Measurements from ENCODE around the gene NDST4. TPM values are rescaled to one million over a fixed set of nuclear protein-coding genes. Genes with fewer than 3 reads are reported as not detected.

The NDST4 gene
- total and polyA plus RNA-seq, 12 donors: 0.07 to 0.61 TPM; not detected in 10

- no peak for DNase-seq
- intact Hi-C loops (cut with DNase I): no loop called here
- WGBS, 4 donors: 63 to 65% (median 63%) methylated on average over 4 of the region's 4 CpGs
These were observed 301.7 kb downstream of the NDST4 start for GRCh38 chr4:114811564-114812301.

GRCh38 chr4:114807759-114808404 lies 305.5 kb downstream of the NDST4 start:
- TF ChIP-seq CTCF (IDR thresholded peaks at IDR 0.05) (peak; percentile 28 to 70 (median 45)), POLR2A (IDR thresholded peaks at IDR 0.05) (no peak)
- Histone ChIP-seq H3K36me3 (replicated peaks in 1 of 2) (no peaks in the 10 kb centered on the region), H3K27me3 (no peaks in the 10 kb centered on the region), H3K4me1 (replicated peaks in 1 of 2) (no peaks in the 10 kb centered on the region), H3K4me3 (no peak overlapping the region), H3K27ac (no peak overlapping the region), H3K9me3 (replicated peaks in 1 of 3) (no peaks in the 10 kb centered on the region)
- intact Hi-C loops (cut with DNase I): no loop called here
- peak in 4 of 7 donors; percentile 9 to 37 (median 26) for DNase-seq
- WGBS, 4 donors: 39 to 53% (median 42%) methylated on average over 14 of the region's 14 CpGs

More at GRCh38 chr4:114811564-114812301, 301.7 kb downstream of the NDST4 start:
- no peak overlapping the region for H3K4me3 ChIP-seq
- no peaks in the 10 kb centered on the region for H3K36me3 ChIP-seq (replicated peaks in 1 of 2)
- no peaks in the 10 kb centered on the region for H3K9me3 ChIP-seq (replicated peaks in 1 of 3)
- no peak for TF ChIP-seq CTCF (IDR thresholded peaks at IDR 0.05)
- no peak for TF ChIP-seq POLR2A (IDR thresholded peaks at IDR 0.05)
- no peaks in the 10 kb centered on the region for H3K27me3 ChIP-seq
- no peak overlapping the region for H3K27ac ChIP-seq
- H3K4me1 ChIP-seq (replicated peaks in 1 of 2): no peaks in the 10 kb centered on the region

- 80 to 91% (median 88%) methylated on average over 8 of the region's 8 CpGs for WGBS, 4 donors
- Histone ChIP-seq H3K27ac (no peak overlapping the region), H3K4me3 (no peak overlapping the region), H3K36me3 (replicated peaks in 1 of 2) (no peaks in the 10 kb centered on the region), H3K9me3 (replicated peaks in 1 of 3) (no peaks in the 10 kb centered on the region), H3K4me1 (replicated peaks in 1 of 2) (no peaks in the 10 kb centered on the region), H3K27me3 (no peaks in the 10 kb centered on the region)
- intact Hi-C loops (cut with DNase I): no loop called here
- DNase-seq: no peak
- TF ChIP-seq CTCF (IDR thresholded peaks at IDR 0.05): no peak
These were observed 306.1 kb downstream of the NDST4 start for GRCh38 chr4:114807357-114807756.

GRCh38 chr4:114791976-114792375 lies 321.4 kb downstream of the NDST4 start:
- 52 to 75% (median 69%) methylated on average over 5 of the region's 5 CpGs for WGBS, 4 donors
- TF ChIP-seq CTCF (IDR thresholded peaks at IDR 0.05): no peak
- no peak for TF ChIP-seq POLR2A (IDR thresholded peaks at IDR 0.05)
- intact Hi-C loops (cut with DNase I): no loop called here
- DNase-seq: no peak
- Histone ChIP-seq H3K4me1 (replicated peaks in 1 of 2) (no peaks in the 10 kb centered on the region), H3K27me3 (no peaks in the 10 kb centered on the region), H3K36me3 (replicated peaks in 1 of 2) (no peaks in the 10 kb centered on the region), H3K9me3 (replicated peaks in 1 of 3) (no peaks in the 10 kb centered on the region), H3K27ac (no peak overlapping the region), H3K4me3 (no peak overlapping the region)
